Spleen (tissue), 7 donors: Measurements from ENCODE around the gene STK11IP.

Experiments
- POLR2A ChIP-seq, 3 donors: fragments of 450-650 bp; IDR thresholded peaks; one replicate each; pipeline ENCODE4 v1.5.1; 2017; ENCODE audit warnings: antibody characterized with exemption in 3 of 3, mild to moderate bottlenecking in 1 of 3
- TF ChIP-seq, protein P1 (sequence below), 11 experiments: fragments of 200-600 bp in 7 of 11; fragments of 450-650 bp in 4 of 11; sonication (generic) in 4 of 11; IDR thresholded peaks in 8 of 11; conservative IDR thresholded peaks in 3 of 11; 1 replicate in 7 of 11; 2 replicates in 4 of 11; pipeline versions ENCODE4 v1.4.0 to v1.8.0; 2016 to 2021; ENCODE audit warnings: antibody characterized with exemption in 11 of 11, inconsistent platforms in 4 of 11, mild to moderate bottlenecking in 1 of 11
- donor health status: DM: no; HTN: no; CAD: no; lungs with moderate emphysema.
- donor health status: DM: no; HTN: no; CAD: no.
- donor health status: DM: no; HTN: no; CAD: no.

DNA sequence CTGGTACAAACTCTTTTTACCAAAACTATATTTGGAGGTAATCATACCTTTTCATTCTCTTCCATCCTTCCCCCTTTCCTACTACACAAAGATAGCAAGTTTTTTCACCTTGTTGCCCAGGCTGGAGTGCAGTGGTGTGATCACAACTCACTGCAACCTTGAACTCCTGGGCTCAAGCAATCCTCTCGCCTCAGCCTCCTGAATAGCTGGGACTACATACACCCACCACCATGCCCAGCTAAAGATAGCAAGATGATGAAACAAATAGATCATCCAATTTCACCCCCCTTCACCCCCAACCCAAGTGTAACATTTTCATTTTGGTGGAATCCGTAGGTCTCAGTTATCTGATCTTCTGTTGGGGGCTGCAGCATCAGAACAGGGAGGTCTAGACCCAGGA, 4.5 kb upstream of the STK11IP start:
- TF ChIP-seq, protein P1, sequence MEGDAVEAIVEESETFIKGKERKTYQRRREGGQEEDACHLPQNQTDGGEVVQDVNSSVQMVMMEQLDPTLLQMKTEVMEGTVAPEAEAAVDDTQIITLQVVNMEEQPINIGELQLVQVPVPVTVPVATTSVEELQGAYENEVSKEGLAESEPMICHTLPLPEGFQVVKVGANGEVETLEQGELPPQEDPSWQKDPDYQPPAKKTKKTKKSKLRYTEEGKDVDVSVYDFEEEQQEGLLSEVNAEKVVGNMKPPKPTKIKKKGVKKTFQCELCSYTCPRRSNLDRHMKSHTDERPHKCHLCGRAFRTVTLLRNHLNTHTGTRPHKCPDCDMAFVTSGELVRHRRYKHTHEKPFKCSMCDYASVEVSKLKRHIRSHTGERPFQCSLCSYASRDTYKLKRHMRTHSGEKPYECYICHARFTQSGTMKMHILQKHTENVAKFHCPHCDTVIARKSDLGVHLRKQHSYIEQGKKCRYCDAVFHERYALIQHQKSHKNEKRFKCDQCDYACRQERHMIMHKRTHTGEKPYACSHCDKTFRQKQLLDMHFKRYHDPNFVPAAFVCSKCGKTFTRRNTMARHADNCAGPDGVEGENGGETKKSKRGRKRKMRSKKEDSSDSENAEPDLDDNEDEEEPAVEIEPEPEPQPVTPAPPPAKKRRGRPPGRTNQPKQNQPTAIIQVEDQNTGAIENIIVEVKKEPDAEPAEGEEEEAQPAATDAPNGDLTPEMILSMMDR (IDR thresholded peaks at IDR 0.05 in 8 of 11, conservative IDR thresholded peaks at IDR 0.05 in 3 of 11): no peak
- no peak for TF ChIP-seq POLR2A (IDR thresholded peaks at IDR 0.05)
